GM06990 (cell line): ENCODE data around the gene NODAL.

Source experiments
- DNase-seq: peaks from one replicate; pipeline ENCODE4 v3.0.0-alpha.2; 2011; ENCODE audit not compliant: insufficient read length; ENCODE audit errors: extremely low read depth
- H3K27me3 ChIP-seq: replicated peaks from 2 replicates; pipeline ENCODE4 v1.6.0; 2011; ENCODE audit warnings: low read length; ENCODE audit not compliant: control insufficient read depth, insufficient read depth
- H3K36me3 ChIP-seq: 2 replicates; pipeline ENCODE4 v1.5.1; 2011; ENCODE audit warnings: low read length; ENCODE audit not compliant: control insufficient read depth, insufficient read depth
- H3K4me3 ChIP-seq: replicated peaks from 2 replicates; pipeline ENCODE4 v1.5.1; 2011; ENCODE audit warnings: low read depth, mild to moderate bottlenecking, control low read depth, low read length
- TF ChIP-seq, protein P1 (sequence below): IDR thresholded peaks from 2 replicates; pipeline ENCODE4 v1.5.1; 2011; ENCODE audit warnings: low read length, control low read depth, mild to moderate bottlenecking, inconsistent platforms; ENCODE audit not compliant: insufficient read depth, poor library complexity, severe bottlenecking

NODAL gene

DNA sequence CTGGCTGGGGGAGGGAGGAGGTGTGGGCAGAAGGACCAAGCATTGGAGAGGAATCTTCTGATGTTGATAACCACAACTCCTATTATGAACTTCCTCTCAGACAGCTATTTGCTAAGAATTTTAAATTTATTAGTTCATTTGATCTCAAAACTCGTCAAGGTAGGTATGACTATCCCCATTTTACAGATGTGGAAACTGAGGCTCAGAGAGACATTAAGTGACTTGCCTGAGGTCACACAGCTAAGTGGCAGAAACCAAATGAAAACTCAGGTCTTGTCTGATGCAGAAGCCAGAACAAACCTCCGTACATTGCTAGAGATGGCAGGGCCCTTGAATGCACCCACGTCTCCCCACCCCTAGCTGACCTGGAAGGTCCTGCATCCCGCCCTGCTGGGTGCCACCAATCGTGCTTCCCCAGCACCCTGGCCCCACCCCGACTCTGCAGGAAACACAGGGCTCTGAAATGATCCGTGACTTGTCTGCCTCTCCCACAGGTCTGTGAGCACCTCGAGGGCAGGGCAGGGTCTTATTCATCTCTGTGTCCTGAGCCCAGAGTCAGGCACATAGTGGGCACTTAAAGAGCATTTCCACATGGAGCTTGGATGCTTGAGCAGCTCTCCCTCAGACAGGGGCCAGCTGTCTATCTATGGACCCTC is 31.4 kb upstream of the NODAL start:
- Histone ChIP-seq H3K27me3 (no peaks in the 10 kb centered on the region; the same call in 1 of the 2 replicates), H3K36me3 (no peaks in the 10 kb centered on the region)

DNA sequence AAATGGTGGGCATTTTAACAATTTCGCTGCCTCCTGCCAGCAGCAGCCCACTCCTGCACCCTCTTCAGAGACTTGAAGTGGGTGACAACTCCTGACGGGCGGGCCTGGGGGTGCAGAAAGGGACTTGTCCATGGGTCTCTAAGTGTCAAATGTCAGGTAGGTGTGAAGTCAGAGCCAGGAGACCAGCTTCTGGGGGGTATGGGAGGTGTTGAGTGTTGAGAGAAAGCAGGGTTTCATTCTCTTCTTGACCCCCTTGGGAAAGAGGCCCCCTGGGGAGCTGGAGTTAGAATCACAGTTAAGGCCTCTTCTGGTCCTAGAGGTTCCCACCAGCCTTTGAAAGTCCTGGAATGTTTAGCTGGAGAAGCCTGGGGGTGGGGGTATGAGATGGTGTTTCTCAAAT is 25.5 kb upstream of the NODAL start:
- TF ChIP-seq, protein P1, sequence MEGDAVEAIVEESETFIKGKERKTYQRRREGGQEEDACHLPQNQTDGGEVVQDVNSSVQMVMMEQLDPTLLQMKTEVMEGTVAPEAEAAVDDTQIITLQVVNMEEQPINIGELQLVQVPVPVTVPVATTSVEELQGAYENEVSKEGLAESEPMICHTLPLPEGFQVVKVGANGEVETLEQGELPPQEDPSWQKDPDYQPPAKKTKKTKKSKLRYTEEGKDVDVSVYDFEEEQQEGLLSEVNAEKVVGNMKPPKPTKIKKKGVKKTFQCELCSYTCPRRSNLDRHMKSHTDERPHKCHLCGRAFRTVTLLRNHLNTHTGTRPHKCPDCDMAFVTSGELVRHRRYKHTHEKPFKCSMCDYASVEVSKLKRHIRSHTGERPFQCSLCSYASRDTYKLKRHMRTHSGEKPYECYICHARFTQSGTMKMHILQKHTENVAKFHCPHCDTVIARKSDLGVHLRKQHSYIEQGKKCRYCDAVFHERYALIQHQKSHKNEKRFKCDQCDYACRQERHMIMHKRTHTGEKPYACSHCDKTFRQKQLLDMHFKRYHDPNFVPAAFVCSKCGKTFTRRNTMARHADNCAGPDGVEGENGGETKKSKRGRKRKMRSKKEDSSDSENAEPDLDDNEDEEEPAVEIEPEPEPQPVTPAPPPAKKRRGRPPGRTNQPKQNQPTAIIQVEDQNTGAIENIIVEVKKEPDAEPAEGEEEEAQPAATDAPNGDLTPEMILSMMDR = no peak
- H3K27me3 ChIP-seq = no peaks in the 10 kb centered on the region; the same call in 1 of the 2 replicates

More for the DNA sequence above, 31.4 kb upstream of the NODAL start:
- DNase-seq = no peak
- no peak overlapping the region for H3K4me3 ChIP-seq
- TF ChIP-seq, protein P1 = no peak

DNA sequence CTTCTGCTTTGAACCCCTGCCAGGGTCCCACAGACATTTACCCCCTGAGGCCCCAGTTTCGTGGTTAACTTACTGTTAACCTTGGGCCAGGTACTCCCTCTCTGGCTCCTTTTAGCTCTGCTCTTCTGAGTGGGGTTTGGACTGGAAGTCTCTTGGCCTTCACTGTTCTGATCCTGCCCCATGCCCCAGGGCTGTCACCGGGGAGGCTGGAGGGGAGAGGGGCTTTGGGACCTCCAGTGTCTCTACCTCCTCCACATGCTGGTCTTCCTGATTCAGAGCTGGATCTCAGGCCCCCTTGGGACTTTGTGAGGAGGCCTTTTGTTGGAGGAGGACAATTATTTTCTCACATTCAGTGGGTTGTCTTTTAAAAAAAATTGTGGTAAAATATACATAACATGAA is 24.4 kb upstream of the NODAL start:
- Histone ChIP-seq H3K36me3 (no peaks in the 10 kb centered on the region), H3K27me3 (no peaks in the 10 kb centered on the region; the same call in 1 of the 2 replicates), H3K4me3 (no peak overlapping the region)
- no peak for DNase-seq
- TF ChIP-seq, protein P1 = no peak

More for the DNA sequence above, 25.5 kb upstream of the NODAL start:
- no peak for DNase-seq
- H3K4me3 ChIP-seq = no peak overlapping the region
- H3K36me3 ChIP-seq = no peaks in the 10 kb centered on the region

DNA sequence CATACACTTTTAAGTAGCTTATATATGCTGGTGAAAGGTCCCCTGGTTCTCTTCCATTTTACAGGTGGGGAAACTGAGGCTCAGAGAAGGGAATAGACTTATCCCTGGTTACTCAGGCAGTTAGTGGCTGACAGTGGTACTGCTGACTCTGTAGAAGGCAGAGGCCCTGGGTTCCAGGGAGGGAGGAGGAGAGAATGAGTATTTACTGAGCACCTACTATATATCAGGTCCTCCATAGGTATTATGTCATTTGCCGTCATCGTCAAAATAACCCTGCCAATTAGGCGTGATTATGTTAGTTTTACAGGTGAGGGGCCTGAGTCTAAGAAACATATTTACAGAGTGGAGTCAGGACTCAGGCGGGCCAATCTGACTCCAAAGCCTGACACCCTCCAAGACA is 23.8 kb upstream of the NODAL start:
- Histone ChIP-seq H3K4me3 (no peak overlapping the region), H3K36me3 (no peaks in the 10 kb centered on the region), H3K27me3 (no peaks in the 10 kb centered on the region; the same call in 1 of the 2 replicates)
- DNase-seq = no peak
- TF ChIP-seq, protein P1 = no peak

DNA sequence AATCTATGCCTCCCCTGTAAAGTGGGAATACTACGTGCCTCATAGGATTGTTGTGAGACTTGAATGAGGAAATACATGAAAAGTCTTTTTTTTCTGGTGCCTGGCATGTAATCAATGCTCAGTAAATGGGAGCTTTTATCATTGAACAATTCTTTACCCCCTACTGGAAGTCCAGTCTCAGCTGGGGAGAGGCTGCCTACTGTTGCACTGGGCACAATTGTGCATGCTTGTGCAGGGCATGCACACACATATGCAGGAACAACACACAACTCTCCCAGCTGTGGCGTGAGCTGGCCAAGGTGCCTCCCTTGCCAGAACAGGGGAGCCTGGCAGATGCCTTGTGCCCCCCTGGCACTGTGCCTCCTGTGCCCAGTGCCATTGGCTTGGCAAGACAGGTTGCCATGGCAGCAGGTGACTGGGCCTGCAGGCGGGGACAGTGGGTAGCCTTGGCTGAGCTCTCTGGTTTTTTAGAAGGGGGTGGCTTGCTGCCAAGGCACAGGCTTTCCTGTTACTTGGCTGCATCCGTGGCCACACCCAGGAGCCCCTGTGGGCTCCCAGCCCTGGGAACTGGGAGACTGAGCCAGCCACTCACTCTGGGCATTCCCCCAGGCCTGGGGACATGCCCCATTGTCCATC is 21.0 kb upstream of the NODAL start:
- no peak for DNase-seq
- Histone ChIP-seq H3K4me3 (no peak overlapping the region), H3K36me3 (no peaks in the 10 kb centered on the region), H3K27me3 (no peaks in the 10 kb centered on the region; the same call in 1 of the 2 replicates)
- TF ChIP-seq, protein P1 = no peak
